GM23338 (cell line): ENCODE data around the gene CES4A. TPM values are rescaled to one million over a fixed set of nuclear protein-coding genes. Genes with fewer than 3 reads are reported as not detected.

ENCODE experiments used
- ATAC-seq: fragments of 200-7000 bp; cut with Tn5 transposase; 3 replicates; pipeline ENCODE4 v1.9.1; 2020
- DNase-seq: peaks from one replicate; pipeline ENCODE4 v3.0.0-alpha.2; 2015; ENCODE audit warnings: low spot score
- H2AFZ ChIP-seq: fragments of 200-600 bp; sonication (generic); 2 replicates; pipeline ENCODE4 v1.8.0; 2016; ENCODE audit warnings: antibody characterized with exemption, mild to moderate bottlenecking, moderate library complexity
- H3F3A ChIP-seq: fragments of 200-600 bp; sonication (generic); replicated peaks from 2 replicates; pipeline ENCODE4 v1.8.0; 2017; ENCODE audit warnings: antibody characterized with exemption, mixed run types, low read depth
- H3K27ac ChIP-seq: fragments of 200-600 bp; sonication (generic); 2 replicates; pipeline ENCODE4 v1.6.1; 2016; ENCODE audit warnings: low read depth
- H3K27me3 ChIP-seq: fragments of 200-600 bp; sonication (generic); 2 replicates; pipeline ENCODE4 v1.8.0; 2016; ENCODE audit warnings: mild to moderate bottlenecking, mixed run types, moderate library complexity; ENCODE audit not compliant: insufficient read depth
- H3K36me3 ChIP-seq: fragments of 200-600 bp; sonication (generic); 2 replicates; pipeline ENCODE4 v1.8.0; 2016; ENCODE audit warnings: mild to moderate bottlenecking; ENCODE audit not compliant: insufficient read depth
- H3K4me1 ChIP-seq: fragments of 200-600 bp; sonication (generic); 2 replicates; pipeline ENCODE4 v1.8.0; 2016; ENCODE audit warnings: mild to moderate bottlenecking, moderate library complexity; ENCODE audit not compliant: insufficient read depth
- H3K4me2 ChIP-seq: fragments of 200-600 bp; sonication (generic); 2 replicates; pipeline ENCODE4 v1.7.1; 2017; ENCODE audit warnings: mixed run types
- H3K4me3 ChIP-seq: fragments of 200-600 bp; sonication (generic); 2 replicates; pipeline ENCODE4 v1.6.1; 2016; ENCODE audit warnings: mixed run types
- H3K79me2 ChIP-seq: fragments of 200-600 bp; sonication (generic); replicated peaks from 2 replicates; pipeline ENCODE4 v1.8.0; 2017; ENCODE audit warnings: mild to moderate bottlenecking; ENCODE audit not compliant: insufficient read depth
- H3K9me2 ChIP-seq: fragments of 200-600 bp; sonication (generic); 2 replicates; pipeline ENCODE4 v1.8.0; 2017; ENCODE audit not compliant: insufficient read depth
- H4K20me1 ChIP-seq: fragments of 200-600 bp; sonication (generic); replicated peaks from 2 replicates; pipeline ENCODE4 v1.8.0; 2017; ENCODE audit warnings: mild to moderate bottlenecking; ENCODE audit not compliant: insufficient read depth
- H3K27ac Mint-ChIP-seq: 2 replicates; pipeline ENCODE4 v1.8.0; 2020; ENCODE audit warnings: inconsistent platforms, mild to moderate bottlenecking, moderate library complexity, mixed read lengths
- H3K27me3 Mint-ChIP-seq: 3 replicates; pipeline ENCODE4 v1.8.0; 2022; ENCODE audit warnings: low read depth, mild to moderate bottlenecking, moderate library complexity, mixed read lengths, inconsistent platforms; ENCODE audit not compliant: insufficient read depth, poor library complexity
- H3K36me3 Mint-ChIP-seq: 3 replicates; pipeline ENCODE4 v1.8.0; 2021; ENCODE audit warnings: low read depth, mild to moderate bottlenecking, inconsistent platforms, moderate library complexity, mixed read lengths
- H3K4me1 Mint-ChIP-seq: 3 replicates; pipeline ENCODE4 v1.8.0; 2020; ENCODE audit warnings: mild to moderate bottlenecking, inconsistent platforms, mixed read lengths
- H3K4me3 Mint-ChIP-seq: 3 replicates; pipeline ENCODE4 v1.8.0; 2021; ENCODE audit warnings: moderate library complexity, mild to moderate bottlenecking, inconsistent platforms, mixed read lengths
- H3K9me3 Mint-ChIP-seq: 3 replicates; pipeline ENCODE4 v1.8.0; 2020; ENCODE audit warnings: moderate library complexity, mild to moderate bottlenecking, inconsistent platforms, mixed read lengths
- CREB1 ChIP-seq: fragments of 250-450 bp; sonication (Bioruptor Pico); IDR thresholded peaks from 2 replicates; pipeline ENCODE4 v1.5.0; 2020; ENCODE audit warnings: low read depth, mild to moderate bottlenecking, moderate library complexity
- EZH2 ChIP-seq: fragments of 200-600 bp; sonication (generic); IDR thresholded peaks from one replicate; pipeline ENCODE4 v1.8.0; 2017; ENCODE audit warnings: antibody characterized with exemption, mild to moderate bottlenecking, low read depth; ENCODE audit not compliant: unreplicated experiment
- JUNB ChIP-seq: IDR thresholded peaks from one replicate; pipeline ENCODE4 v1.6.1; 2016; ENCODE audit warnings: antibody characterized with exemption; ENCODE audit not compliant: unreplicated experiment
- NANOG ChIP-seq: IDR thresholded peaks from 2 replicates; pipeline ENCODE4 v1.6.1; 2016; ENCODE audit warnings: antibody characterized with exemption, borderline replicate concordance
- POLR2AphosphoS5 ChIP-seq: IDR thresholded peaks from 2 replicates; pipeline ENCODE4 v1.6.1; 2016; ENCODE audit warnings: antibody characterized with exemption, low read depth
- STAT1 ChIP-seq: IDR thresholded peaks from one replicate; pipeline ENCODE4 v1.6.1; 2016; ENCODE audit warnings: antibody characterized with exemption; ENCODE audit not compliant: unreplicated experiment
- ZNF114 ChIP-seq: fragments of 250-450 bp; sonication (Bioruptor Pico); IDR thresholded peaks from 2 replicates; pipeline ENCODE4 v1.5.0; 2020; ENCODE audit warnings: mild to moderate bottlenecking, moderate library complexity
- ZNF331 ChIP-seq: fragments of 250-450 bp; sonication (Bioruptor Pico); IDR thresholded peaks from 2 replicates; pipeline ENCODE4 v1.5.0; 2020; ENCODE audit warnings: low read depth, mild to moderate bottlenecking, moderate library complexity
- polyA plus RNA-seq: library from polyadenylated mRNA; unstranded; fragments of >200 nt; fragmentation: Nextera tagmentation; extraction: Ambion mirVana; gene quantifications from 2 replicates; pipeline ENCODE4 v1.2.1, GENCODE V29; 2016
- total RNA-seq: library from RNA; depleted of rRNA; stranded (reverse); fragments of >200 nt; shearing (Covaris generic); gene quantifications from 2 replicates; pipeline ENCODE4 v1.2.3, GENCODE V29; 2014
- TF ChIP-seq, protein P1 (sequence below): IDR thresholded peaks from 2 replicates; pipeline ENCODE4 v1.6.1; 2016; ENCODE audit warnings: antibody characterized with exemption
- TF ChIP-seq, protein P2 (sequence below): fragments of 250-450 bp; sonication (Bioruptor Pico); IDR thresholded peaks from 2 replicates; pipeline ENCODE4 v1.5.0; 2020; ENCODE audit warnings: mild to moderate bottlenecking, moderate library complexity
- TF ChIP-seq, protein P3 (sequence below), 2 experiments: fragments of 200-600 bp in 1 of 2; sonication (generic) in 1 of 2; conservative IDR thresholded peaks; 2 replicates each; pipeline versions ENCODE4 v1.5.1 to v1.6.1; 2016 to 2017; ENCODE audit warnings: antibody characterized with exemption in 2 of 2, low read depth in 2 of 2, mild to moderate bottlenecking in 2 of 2, moderate library complexity in 1 of 2

CES4A gene
- total and polyA plus RNA-seq, 2 experiments from 2014 or later, result 0.10 to 0.42 TPM

DNA sequence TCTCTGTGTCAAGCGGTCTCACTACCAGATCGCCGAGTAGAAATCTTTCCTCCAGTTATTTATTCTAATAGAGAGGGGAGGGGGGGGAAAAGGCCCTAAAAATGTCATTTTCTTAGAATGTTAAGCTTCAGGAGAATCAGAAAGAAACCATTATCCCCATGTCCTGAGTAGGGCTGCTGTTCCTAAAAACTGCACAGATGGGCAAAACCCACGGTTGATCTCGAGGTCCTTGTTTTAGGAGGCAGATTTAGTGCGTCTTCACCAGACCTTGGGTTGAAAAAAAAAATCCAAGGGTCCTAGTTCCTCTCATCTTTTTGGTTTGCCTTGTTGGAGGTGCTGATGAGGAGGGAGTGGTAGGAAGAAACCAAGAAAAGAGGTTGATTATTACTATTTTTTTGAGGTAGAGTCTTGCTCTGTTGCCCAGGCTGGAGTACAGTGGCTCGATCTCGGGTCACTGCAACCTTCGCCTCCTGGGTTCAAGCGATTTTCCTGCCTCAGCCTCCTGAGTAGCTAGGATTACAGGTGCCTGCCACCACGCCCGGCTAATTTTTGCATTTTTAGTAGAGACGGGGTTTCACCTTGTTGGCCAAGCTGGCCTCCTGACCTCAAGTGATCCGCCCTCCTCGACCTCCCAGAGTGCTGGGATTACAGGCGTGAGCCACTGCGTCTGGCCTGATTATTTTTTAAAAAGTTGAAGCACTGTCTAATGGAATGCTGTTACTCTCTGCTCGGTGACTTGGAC, 42.0 kb downstream of the CES4A start (continued):
- TF ChIP-seq, protein P1, sequence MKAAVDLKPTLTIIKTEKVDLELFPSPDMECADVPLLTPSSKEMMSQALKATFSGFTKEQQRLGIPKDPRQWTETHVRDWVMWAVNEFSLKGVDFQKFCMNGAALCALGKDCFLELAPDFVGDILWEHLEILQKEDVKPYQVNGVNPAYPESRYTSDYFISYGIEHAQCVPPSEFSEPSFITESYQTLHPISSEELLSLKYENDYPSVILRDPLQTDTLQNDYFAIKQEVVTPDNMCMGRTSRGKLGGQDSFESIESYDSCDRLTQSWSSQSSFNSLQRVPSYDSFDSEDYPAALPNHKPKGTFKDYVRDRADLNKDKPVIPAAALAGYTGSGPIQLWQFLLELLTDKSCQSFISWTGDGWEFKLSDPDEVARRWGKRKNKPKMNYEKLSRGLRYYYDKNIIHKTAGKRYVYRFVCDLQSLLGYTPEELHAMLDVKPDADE, result no peak
- no peak for TF ChIP-seq STAT1

DNA sequence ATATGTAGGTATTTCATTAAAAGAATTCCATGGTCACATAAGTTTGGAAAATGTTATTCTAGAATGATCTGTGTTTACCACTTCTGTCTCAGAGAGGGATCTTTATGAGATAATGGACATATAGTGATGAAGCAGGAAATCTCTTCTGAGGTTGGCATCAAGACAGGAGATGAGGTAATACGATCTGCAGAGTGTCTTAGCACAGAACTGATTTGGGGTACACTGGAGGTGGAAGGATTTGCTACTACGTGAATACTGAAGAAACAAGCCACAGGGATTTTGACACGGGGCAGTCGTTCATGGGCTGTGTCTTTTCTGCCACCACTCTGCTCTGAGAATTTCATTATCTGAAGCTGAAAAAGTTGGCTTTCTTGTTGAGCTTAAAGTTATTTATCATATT, 46.1 kb downstream of the CES4A start:
- no peak for ATAC-seq
- H3K27ac ChIP-seq, result no peak overlapping the region
- H3K79me2 ChIP-seq, result peaks cover 64% of the 10 kb centered on the region
- H3K9me2 ChIP-seq, result no peaks in the 10 kb centered on the region
- H3F3A ChIP-seq, result no peaks in the 10 kb centered on the region
- H3K27me3 Mint-ChIP-seq, result peaks cover 8% of the 10 kb centered on the region
- no peak for DNase-seq
- H2AFZ ChIP-seq, result no peak overlapping the region
- peaks cover 40% of the 10 kb centered on the region for H4K20me1 ChIP-seq
- H3K27me3 ChIP-seq, result peaks cover 13% of the 10 kb centered on the region
- peaks cover 11% of the 10 kb centered on the region; the same call in 1 of the 2 replicates for H3K4me1 ChIP-seq
- peaks cover 13% of the 10 kb centered on the region; the same call in 2 of the 3 replicates for H3K36me3 Mint-ChIP-seq
- H3K4me1 Mint-ChIP-seq, result peaks cover 13% of the 10 kb centered on the region
- no peaks in the 10 kb centered on the region for H3K36me3 ChIP-seq
- H3K9me3 Mint-ChIP-seq, result no peaks in the 10 kb centered on the region
- H3K4me3 Mint-ChIP-seq, result no peak overlapping the region
- no peak overlapping the region for H3K4me3 ChIP-seq
- H3K27ac Mint-ChIP-seq, result no peak overlapping the region
- no peak overlapping the region for H3K4me2 ChIP-seq
- TF ChIP-seq EZH2, result no peak
- TF ChIP-seq ZNF114 (CRISPR knock-in tag), result no peak
- TF ChIP-seq ZNF331 (CRISPR knock-in tag), result no peak
- TF ChIP-seq, protein P2, sequence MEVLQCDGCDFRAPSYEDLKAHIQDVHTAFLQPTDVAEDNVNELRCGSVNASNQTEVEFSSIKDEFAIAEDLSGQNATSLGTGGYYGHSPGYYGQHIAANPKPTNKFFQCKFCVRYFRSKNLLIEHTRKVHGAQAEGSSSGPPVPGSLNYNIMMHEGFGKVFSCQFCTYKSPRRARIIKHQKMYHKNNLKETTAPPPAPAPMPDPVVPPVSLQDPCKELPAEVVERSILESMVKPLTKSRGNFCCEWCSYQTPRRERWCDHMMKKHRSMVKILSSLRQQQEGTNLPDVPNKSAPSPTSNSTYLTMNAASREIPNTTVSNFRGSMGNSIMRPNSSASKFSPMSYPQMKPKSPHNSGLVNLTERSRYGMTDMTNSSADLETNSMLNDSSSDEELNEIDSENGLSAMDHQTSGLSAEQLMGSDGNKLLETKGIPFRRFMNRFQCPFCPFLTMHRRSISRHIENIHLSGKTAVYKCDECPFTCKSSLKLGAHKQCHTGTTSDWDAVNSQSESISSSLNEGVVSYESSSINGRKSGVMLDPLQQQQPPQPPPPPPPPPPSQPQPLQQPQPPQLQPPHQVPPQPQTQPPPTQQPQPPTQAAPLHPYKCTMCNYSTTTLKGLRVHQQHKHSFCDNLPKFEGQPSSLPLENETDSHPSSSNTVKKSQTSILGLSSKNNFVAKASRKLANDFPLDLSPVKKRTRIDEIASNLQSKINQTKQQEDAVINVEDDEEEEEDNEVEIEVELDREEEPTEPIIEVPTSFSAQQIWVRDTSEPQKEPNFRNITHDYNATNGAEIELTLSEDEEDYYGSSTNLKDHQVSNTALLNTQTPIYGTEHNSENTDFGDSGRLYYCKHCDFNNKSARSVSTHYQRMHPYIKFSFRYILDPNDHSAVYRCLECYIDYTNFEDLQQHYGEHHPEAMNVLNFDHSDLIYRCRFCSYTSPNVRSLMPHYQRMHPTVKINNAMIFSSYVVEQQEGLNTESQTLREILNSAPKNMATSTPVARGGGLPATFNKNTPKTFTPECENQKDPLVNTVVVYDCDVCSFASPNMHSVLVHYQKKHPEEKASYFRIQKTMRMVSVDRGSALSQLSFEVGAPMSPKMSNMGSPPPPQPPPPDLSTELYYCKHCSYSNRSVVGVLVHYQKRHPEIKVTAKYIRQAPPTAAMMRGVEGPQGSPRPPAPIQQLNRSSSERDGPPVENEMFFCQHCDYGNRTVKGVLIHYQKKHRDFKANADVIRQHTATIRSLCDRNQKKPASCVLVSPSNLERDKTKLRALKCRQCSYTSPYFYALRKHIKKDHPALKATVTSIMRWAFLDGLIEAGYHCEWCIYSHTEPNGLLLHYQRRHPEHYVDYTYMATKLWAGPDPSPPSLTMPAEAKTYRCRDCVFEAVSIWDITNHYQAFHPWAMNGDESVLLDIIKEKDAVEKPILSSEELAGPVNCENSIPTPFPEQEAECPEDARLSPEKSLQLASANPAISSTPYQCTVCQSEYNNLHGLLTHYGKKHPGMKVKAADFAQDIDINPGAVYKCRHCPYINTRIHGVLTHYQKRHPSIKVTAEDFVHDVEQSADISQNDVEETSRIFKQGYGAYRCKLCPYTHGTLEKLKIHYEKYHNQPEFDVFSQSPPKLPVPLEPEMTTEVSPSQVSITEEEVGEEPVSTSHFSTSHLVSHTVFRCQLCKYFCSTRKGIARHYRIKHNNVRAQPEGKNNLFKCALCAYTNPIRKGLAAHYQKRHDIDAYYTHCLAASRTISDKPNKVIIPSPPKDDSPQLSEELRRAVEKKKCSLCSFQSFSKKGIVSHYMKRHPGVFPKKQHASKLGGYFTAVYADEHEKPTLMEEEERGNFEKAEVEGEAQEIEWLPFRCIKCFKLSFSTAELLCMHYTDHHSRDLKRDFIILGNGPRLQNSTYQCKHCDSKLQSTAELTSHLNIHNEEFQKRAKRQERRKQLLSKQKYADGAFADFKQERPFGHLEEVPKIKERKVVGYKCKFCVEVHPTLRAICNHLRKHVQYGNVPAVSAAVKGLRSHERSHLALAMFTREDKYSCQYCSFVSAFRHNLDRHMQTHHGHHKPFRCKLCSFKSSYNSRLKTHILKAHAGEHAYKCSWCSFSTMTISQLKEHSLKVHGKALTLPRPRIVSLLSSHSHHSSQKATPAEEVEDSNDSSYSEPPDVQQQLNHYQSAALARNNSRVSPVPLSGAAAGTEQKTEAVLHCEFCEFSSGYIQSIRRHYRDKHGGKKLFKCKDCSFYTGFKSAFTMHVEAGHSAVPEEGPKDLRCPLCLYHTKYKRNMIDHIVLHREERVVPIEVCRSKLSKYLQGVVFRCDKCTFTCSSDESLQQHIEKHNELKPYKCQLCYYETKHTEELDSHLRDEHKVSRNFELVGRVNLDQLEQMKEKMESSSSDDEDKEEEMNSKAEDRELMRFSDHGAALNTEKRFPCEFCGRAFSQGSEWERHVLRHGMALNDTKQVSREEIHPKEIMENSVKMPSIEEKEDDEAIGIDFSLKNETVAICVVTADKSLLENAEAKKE (CRISPR knock-in tag), result no peak
- no peak for TF ChIP-seq POLR2AphosphoS5
- TF ChIP-seq STAT1, result no peak
- no peak for TF ChIP-seq JUNB
- TF ChIP-seq, protein P3, sequence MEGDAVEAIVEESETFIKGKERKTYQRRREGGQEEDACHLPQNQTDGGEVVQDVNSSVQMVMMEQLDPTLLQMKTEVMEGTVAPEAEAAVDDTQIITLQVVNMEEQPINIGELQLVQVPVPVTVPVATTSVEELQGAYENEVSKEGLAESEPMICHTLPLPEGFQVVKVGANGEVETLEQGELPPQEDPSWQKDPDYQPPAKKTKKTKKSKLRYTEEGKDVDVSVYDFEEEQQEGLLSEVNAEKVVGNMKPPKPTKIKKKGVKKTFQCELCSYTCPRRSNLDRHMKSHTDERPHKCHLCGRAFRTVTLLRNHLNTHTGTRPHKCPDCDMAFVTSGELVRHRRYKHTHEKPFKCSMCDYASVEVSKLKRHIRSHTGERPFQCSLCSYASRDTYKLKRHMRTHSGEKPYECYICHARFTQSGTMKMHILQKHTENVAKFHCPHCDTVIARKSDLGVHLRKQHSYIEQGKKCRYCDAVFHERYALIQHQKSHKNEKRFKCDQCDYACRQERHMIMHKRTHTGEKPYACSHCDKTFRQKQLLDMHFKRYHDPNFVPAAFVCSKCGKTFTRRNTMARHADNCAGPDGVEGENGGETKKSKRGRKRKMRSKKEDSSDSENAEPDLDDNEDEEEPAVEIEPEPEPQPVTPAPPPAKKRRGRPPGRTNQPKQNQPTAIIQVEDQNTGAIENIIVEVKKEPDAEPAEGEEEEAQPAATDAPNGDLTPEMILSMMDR (conservative IDR thresholded peaks at IDR 0.05; ENCODE audit: low read depth in 2 of 2), result no peak
- TF ChIP-seq, protein P1, result no peak
- no peak for TF ChIP-seq CREB1 (CRISPR knock-in tag)
- TF ChIP-seq NANOG, result no peak
